ENCODE results near the gene CENPB. TPM values are rescaled to one million over a fixed set of nuclear protein-coding genes. Genes with fewer than 3 reads are reported as not detected.

CENPB gene
- total and polyA plus RNA-seq, 10 of the 15 experiments (the other 5 are each of a cell fraction or from before 2014, with no cell fraction given): 0.16 to 71.2 (median 14.0) TPM

DNA sequence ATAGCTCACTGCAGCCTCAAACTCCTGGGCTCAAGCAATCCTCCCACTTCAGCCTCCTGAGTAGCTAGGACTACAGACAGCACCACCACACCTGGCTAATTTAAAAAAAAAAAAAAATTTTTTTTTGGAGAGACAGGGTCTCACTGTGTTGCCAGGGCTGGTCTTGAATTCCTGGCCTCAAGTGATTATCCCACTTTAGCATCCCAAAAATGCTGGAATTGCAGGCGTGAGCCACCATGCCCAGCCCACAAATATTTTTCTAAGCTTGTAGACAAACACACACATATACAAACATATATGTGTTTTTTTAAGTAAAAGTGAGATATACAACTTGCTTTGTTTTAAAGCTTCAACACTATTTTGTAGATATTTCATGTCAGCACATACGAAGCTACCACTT, 43.3 kb downstream of the CENPB start:
- H3K4me2 ChIP-seq (ENCODE audit: control insufficient read depth, insufficient read depth): no peak overlapping the region
- no peak overlapping the region for H3K4me3 ChIP-seq
- ATAC-seq (no peak), DNase-seq (ENCODE audit: low read depth, low spot score) (no peak), FAIRE-seq (no peak)
- no peak overlapping the region for H3K9ac ChIP-seq (ENCODE audit: control insufficient read depth, insufficient read depth, low read length)
- TF ChIP-seq EP300 (IDR thresholded peaks at IDR 0.05; ENCODE audit: borderline replicate concordance in 1 of 2, control insufficient read depth in 1 of 2, low read depth in 2 of 2, low read length in 2 of 2) (no peak), NFIC (IDR thresholded peaks at IDR 0.05; ENCODE audit: low read depth, low read length) (no peak), WRNIP1 (IDR thresholded peaks at IDR 0.05; ENCODE audit: borderline replicate concordance, low read depth, low read length) (no peak), ELK1 (IDR thresholded peaks at IDR 0.05; ENCODE audit: low read depth, low read length) (no peak), GABPA (IDR thresholded peaks at IDR 0.05; ENCODE audit: low read depth) (no peak), STAT1 (conservative IDR thresholded peaks at IDR 0.05) (no peak), RAD21 (IDR thresholded peaks at IDR 0.05; ENCODE audit: insufficient read depth, low read depth, low read length) (no peak), ZNF24 (IDR thresholded peaks at IDR 0.05) (no peak), SMC3 (IDR thresholded peaks at IDR 0.05; ENCODE audit: borderline replicate concordance, low read length) (no peak), NR2F1 (conservative IDR thresholded peaks at IDR 0.05) (no peak)
- TF ChIP-seq, protein P1, sequence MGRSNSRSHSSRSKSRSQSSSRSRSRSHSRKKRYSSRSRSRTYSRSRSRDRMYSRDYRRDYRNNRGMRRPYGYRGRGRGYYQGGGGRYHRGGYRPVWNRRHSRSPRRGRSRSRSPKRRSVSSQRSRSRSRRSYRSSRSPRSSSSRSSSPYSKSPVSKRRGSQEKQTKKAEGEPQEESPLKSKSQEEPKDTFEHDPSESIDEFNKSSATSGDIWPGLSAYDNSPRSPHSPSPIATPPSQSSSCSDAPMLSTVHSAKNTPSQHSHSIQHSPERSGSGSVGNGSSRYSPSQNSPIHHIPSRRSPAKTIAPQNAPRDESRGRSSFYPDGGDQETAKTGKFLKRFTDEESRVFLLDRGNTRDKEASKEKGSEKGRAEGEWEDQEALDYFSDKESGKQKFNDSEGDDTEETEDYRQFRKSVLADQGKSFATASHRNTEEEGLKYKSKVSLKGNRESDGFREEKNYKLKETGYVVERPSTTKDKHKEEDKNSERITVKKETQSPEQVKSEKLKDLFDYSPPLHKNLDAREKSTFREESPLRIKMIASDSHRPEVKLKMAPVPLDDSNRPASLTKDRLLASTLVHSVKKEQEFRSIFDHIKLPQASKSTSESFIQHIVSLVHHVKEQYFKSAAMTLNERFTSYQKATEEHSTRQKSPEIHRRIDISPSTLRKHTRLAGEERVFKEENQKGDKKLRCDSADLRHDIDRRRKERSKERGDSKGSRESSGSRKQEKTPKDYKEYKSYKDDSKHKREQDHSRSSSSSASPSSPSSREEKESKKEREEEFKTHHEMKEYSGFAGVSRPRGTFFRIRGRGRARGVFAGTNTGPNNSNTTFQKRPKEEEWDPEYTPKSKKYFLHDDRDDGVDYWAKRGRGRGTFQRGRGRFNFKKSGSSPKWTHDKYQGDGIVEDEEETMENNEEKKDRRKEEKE (IDR thresholded peaks at IDR 0.05): no peak
- no peaks in the 10 kb centered on the region for H3K79me2 ChIP-seq (ENCODE audit: control insufficient read depth, insufficient read depth, low read length)
- no TSS peak for BruUV-seq (replicated peaks)
- no peak overlapping the region for H3K27ac ChIP-seq (ENCODE audit: control insufficient read depth, insufficient read depth)
- ChIA-PET CTCF (interaction anchor here (0.6 to 2.4 kb wide), 4 partner anchors 24 to 95 kb away, joined by 3 to 8 read pairs (median 4); partner anchors contain the start of gene ADISSP), SMC1A (ENCODE audit: uncharacterized antibody, unreplicated experiment) (no interaction called here), RAD21 (ENCODE audit: unreplicated experiment) (no interaction called here), POLR2A (interaction anchor here (0.9 kb wide), 1 partner anchor 44 kb away, joined by 3 read pairs; no protein-coding TSS in a partner anchor)
- H3K36me3 ChIP-seq (ENCODE audit: control insufficient read depth in 2 of 2, insufficient read depth in 2 of 2, low read length in 1 of 2): no peaks in the 10 kb centered on the region
- WGBS (ENCODE audit: insufficient coverage, insufficient replicate concordance, low lambda C conversion rate, missing lambda C conversion rate): 20% methylated on average over 2 of the region's 2 CpGs
- no peaks in the 10 kb centered on the region for H3K9me3 ChIP-seq (replicated peaks; ENCODE audit: control insufficient read depth, insufficient read depth, low read length)
- no peaks in the 10 kb centered on the region for H3K27me3 ChIP-seq (replicated peaks in 1 of 2; ENCODE audit: control insufficient read depth in 2 of 2, insufficient read depth in 2 of 2, low read length in 1 of 2)
- H2AFZ ChIP-seq (ENCODE audit: control insufficient read depth, low read depth, low read length): no peak overlapping the region
- no peaks in the 10 kb centered on the region for H3K4me1 ChIP-seq (ENCODE audit: control insufficient read depth, insufficient read depth, low read length)
- intact Hi-C loops (cut with micrococcal nuclease; ENCODE audit: unreplicated experiment) (no loop called here), in situ Hi-C loops (cut with MboI) (no loop called here)
- no peaks in the 10 kb centered on the region for H4K20me1 ChIP-seq (ENCODE audit: control insufficient read depth, insufficient read depth)
